Heart left ventricle (tissue), 13 donors: Measurements from ENCODE around the gene TFF3.

ENCODE experiments used
- POLR2A ChIP-seq, 2 donors: fragments of 450-650 bp; IDR thresholded peaks; one replicate each; pipeline ENCODE4 v1.6.1; 2017; ENCODE audit warnings: antibody characterized with exemption in 2 of 2, mild to moderate bottlenecking in 2 of 2, moderate library complexity in 2 of 2
- TF ChIP-seq, protein P1 (sequence below), 12 donors: fragments of 200-600 bp; sonication (generic) in 4 of 12; IDR thresholded peaks; one replicate each; pipeline versions ENCODE4 v1.5.0 to v1.8.0; 2018 to 2022; ENCODE audit warnings: antibody characterized with exemption in 12 of 12, mild to moderate bottlenecking in 5 of 12
- donor health status: ischemic (EF 13 %, LVEDD 7.1; RV severe dilation, severe dysfunction).
- donor health status: DM: no; HTN: yes; CAD: no.
- donor health status: DM: no; HTN: no; CAD: no.
- donor health status: ischemic (EF 25% LVEDD 6.9; RV normal size, moderate dysfunction).
- donor health status: ischemic (EF 25% LVEDD 5.7; RV mildly dilated, moderate dysfunction).
- donor health status: ischemic (EF 35%, LVEDD 5.7; RV mildly dilated, moderate dysfunction).
- donor health status: nonischemic (EF 11% LVEDD 7.7; RV severe dilation, severe dysfunction).
- donor health status: DM: yes; HTN: yes; CAD: no.
- donor health status: PGD.
- donor health status: ischemic (EF 29% LVEDD 5.4; RV normal size, mild dysfunction).
- donor health status: nonischemic (EF 23%, LVEDD 6.1; RV moderate dilation, normal function).

GRCh38 chr21:42297377-42297776 lies 17.8 kb downstream of the TFF3 start:
- TF ChIP-seq, protein P1, sequence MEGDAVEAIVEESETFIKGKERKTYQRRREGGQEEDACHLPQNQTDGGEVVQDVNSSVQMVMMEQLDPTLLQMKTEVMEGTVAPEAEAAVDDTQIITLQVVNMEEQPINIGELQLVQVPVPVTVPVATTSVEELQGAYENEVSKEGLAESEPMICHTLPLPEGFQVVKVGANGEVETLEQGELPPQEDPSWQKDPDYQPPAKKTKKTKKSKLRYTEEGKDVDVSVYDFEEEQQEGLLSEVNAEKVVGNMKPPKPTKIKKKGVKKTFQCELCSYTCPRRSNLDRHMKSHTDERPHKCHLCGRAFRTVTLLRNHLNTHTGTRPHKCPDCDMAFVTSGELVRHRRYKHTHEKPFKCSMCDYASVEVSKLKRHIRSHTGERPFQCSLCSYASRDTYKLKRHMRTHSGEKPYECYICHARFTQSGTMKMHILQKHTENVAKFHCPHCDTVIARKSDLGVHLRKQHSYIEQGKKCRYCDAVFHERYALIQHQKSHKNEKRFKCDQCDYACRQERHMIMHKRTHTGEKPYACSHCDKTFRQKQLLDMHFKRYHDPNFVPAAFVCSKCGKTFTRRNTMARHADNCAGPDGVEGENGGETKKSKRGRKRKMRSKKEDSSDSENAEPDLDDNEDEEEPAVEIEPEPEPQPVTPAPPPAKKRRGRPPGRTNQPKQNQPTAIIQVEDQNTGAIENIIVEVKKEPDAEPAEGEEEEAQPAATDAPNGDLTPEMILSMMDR (IDR thresholded peaks at IDR 0.05) = no peak
- no peak for TF ChIP-seq POLR2A (IDR thresholded peaks at IDR 0.05)
